Adrenal gland (tissue), 12 donors: ENCODE data around the gene MSRB1. TPM values are rescaled to one million over a fixed set of nuclear protein-coding genes. Genes with fewer than 3 reads are reported as not detected.

ENCODE experiments used
- DNase-seq, 7 donors: peaks; one replicate each; pipeline ENCODE4 v3.0.0-alpha.2; 2019 to 2020
- H3K27ac ChIP-seq, 5 donors: fragments of 200-600 bp; sonication (generic) in 4 of 5; 1 replicate in 3 of 5; 2 replicates in 2 of 5; pipeline versions ENCODE4 v1.5.1 to v1.8.0; 2016 to 2020; ENCODE audit warnings: mild to moderate bottlenecking in 1 of 5
- H3K27me3 ChIP-seq: fragments of 200-600 bp; 2 replicates; pipeline ENCODE4 v1.8.0; 2021
- H3K36me3 ChIP-seq, 2 donors: fragments of 200-600 bp; replicated peaks in 1 of 2; 1 replicate in 1 of 2; 2 replicates in 1 of 2; pipeline versions ENCODE4 v1.5.1 to v1.8.0; 2018 to 2022
- H3K4me1 ChIP-seq, 2 donors: fragments of 200-600 bp; replicated peaks in 1 of 2; 1 replicate in 1 of 2; 2 replicates in 1 of 2; pipeline versions ENCODE4 v1.5.1 to v1.8.0; 2018 to 2021
- H3K4me3 ChIP-seq, 4 donors: fragments of 200-600 bp; sonication (generic) in 3 of 4; one replicate each; pipeline ENCODE4 v1.5.1; 2016 to 2018
- H3K9me3 ChIP-seq, 3 donors: fragments of 200-600 bp; sonication (generic) in 1 of 3; replicated peaks in 1 of 3; 1 replicate in 2 of 3; 2 replicates in 1 of 3; pipeline versions ENCODE4 v1.5.1 to v1.8.0; 2016 to 2021
- POLR2A ChIP-seq, 2 donors: fragments of 450-650 bp; IDR thresholded peaks; one replicate each; pipeline ENCODE4 v1.6.1; 2017; ENCODE audit warnings: antibody characterized with exemption in 2 of 2, mild to moderate bottlenecking in 2 of 2, moderate library complexity in 1 of 2
- WGBS, 4 donors: extraction: QIAGEN DNeasy Blood & Tissue Kit in 2 of 4; methylation state at CpG; one replicate each; pipeline versions ENCODE4 v1.1.5 to v1.1.7; 2013 to 2017; 5-methylcytosine and 5-hydroxymethylcytosine counted together
- intact Hi-C, 2 donors: fragments of 100-400 bp; cut with DNase I; formaldehyde crosslinking; loops; one replicate each; pipeline versions ENCODE4 v1.14.1 to v1.15.0; 2022 to 2023
- polyA plus RNA-seq, 3 donors: library from polyadenylated mRNA; stranded (reverse); fragments of 200-250 nt in 2 of 3; fragments of 350-450 nt in 1 of 3; fragmentation: Illumina TruSeq in 1 of 3; extraction: RNeasy Lipid Tissue Mini Kit (QIAGEN cat#74804) in 1 of 3; gene quantifications; one replicate each; pipeline ENCODE4 v1.2.3, GENCODE V29; 2013 to 2014
- total RNA-seq, 9 donors: library from RNA; depleted of rRNA in 4 of 9; stranded (reverse); fragments of >200 nt in 4 of 9; fragments of 120-200 nt in 1 of 9; fragmentation: NEBNext Ultra II Directional in 1 of 9; extraction: Animal tissue kit (Norgen Biotek cat#: 25700) in 1 of 9; gene quantifications; one replicate each; pipeline versions ENCODE4 v1.1.0 to v1.2.4, GENCODE V29; 2013 to 2023
- TF ChIP-seq, protein P1 (sequence below), 6 experiments: fragments of 450-650 bp in 4 of 6; fragments of 200-600 bp in 2 of 6; sonication (generic) in 1 of 6; IDR thresholded peaks; 1 replicate in 5 of 6; 2 replicates in 1 of 6; pipeline versions ENCODE4 v1.5.1 to v1.8.0; 2016 to 2021; ENCODE audit warnings: antibody characterized with exemption in 6 of 6, mild to moderate bottlenecking in 2 of 6, moderate library complexity in 1 of 6
- donor health status: healthy with polysubstance abuse.
- donor health status: Bipolar disorder and iron deficiency.
- donor health status: DM: yes; HTN: yes; CAD: no.
- donor health status: DM: no; HTN: no; CAD: no.
- donor health status: DM: no; HTN: no; CAD: no.
- donor health status: DM: yes; HTN: yes; CAD: no.

Gene MSRB1
- total and polyA plus RNA-seq, 12 donors: 8.1 to 38.9 (median 16.1) TPM

GRCh38 chr16:1911467-1912214, 31.4 kb downstream of the MSRB1 start:
- no peak for TF ChIP-seq POLR2A (IDR thresholded peaks at IDR 0.05)
- TF ChIP-seq, protein P1, sequence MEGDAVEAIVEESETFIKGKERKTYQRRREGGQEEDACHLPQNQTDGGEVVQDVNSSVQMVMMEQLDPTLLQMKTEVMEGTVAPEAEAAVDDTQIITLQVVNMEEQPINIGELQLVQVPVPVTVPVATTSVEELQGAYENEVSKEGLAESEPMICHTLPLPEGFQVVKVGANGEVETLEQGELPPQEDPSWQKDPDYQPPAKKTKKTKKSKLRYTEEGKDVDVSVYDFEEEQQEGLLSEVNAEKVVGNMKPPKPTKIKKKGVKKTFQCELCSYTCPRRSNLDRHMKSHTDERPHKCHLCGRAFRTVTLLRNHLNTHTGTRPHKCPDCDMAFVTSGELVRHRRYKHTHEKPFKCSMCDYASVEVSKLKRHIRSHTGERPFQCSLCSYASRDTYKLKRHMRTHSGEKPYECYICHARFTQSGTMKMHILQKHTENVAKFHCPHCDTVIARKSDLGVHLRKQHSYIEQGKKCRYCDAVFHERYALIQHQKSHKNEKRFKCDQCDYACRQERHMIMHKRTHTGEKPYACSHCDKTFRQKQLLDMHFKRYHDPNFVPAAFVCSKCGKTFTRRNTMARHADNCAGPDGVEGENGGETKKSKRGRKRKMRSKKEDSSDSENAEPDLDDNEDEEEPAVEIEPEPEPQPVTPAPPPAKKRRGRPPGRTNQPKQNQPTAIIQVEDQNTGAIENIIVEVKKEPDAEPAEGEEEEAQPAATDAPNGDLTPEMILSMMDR (IDR thresholded peaks at IDR 0.05): no peak
- Histone ChIP-seq H3K4me3 (no peak overlapping the region), H3K9me3 (no peaks in the 10 kb centered on the region), H3K27ac (no peak overlapping the region), H3K36me3 (no peaks in the 10 kb centered on the region), H3K4me1 (no peaks in the 10 kb centered on the region), H3K27me3 (peaks cover 16% of the 10 kb centered on the region)
- DNase-seq: no peak
- 88 to 92% (median 91%) methylated on average over 32 to 59 of the region's 59 CpGs for WGBS, 4 donors
- intact Hi-C loops: no loop called here

DNA sequence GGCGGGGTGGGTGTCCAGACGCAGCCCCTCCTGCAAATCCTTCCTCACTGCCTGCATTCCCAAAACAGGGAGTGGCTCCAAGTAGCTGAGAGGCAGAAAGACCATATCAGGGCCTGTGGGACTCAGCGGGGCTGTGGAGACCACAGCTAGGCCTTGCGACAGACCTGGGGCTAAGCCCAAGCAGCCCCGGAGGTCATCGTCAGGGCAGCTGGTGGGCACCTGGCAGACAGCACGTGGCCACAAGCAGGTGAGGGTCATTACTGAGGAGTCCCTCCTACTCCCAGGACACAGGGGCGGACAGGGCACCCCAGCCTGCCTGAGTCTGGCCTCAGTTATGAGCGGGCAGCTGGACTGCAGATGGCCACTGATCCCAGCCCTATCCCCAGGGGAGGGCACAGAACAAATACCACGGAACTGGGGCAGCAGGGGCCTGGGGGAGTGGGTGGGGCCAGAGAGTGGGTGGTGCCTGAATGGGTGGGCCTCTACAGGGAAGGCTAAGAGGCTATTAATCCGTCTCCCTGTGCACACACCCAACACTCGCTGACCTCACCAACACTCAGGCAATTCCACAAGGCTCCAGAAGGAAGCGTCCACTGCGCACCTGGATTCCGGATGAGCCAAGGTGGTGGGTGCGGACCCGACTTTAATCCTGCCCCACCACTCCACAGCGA, 33.3 kb downstream of the MSRB1 start:
- WGBS, 4 donors: 69 to 80% (median 79%) methylated on average over 10 to 18 of the region's 18 CpGs
- intact Hi-C loops: no loop called here
- peaks cover 10% of the 10 kb centered on the region for H3K27me3 ChIP-seq
- no peaks in the 10 kb centered on the region for H3K4me1 ChIP-seq
- H3K9me3 ChIP-seq: no peaks in the 10 kb centered on the region
- no peaks in the 10 kb centered on the region for H3K36me3 ChIP-seq
- TF ChIP-seq, protein P1 (IDR thresholded peaks at IDR 0.05): no peak
- TF ChIP-seq POLR2A (IDR thresholded peaks at IDR 0.05): no peak
- no peak overlapping the region for H3K27ac ChIP-seq
- no peak for DNase-seq
- H3K4me3 ChIP-seq: no peak overlapping the region

- 50 to 74% (median 65%) methylated on average over 3 to 9 of the region's 9 CpGs for WGBS, 4 donors
- Histone ChIP-seq H3K27me3 (peaks cover 10% of the 10 kb centered on the region), H3K27ac (no peak overlapping the region), H3K36me3 (no peaks in the 10 kb centered on the region), H3K4me3 (no peak overlapping the region), H3K9me3 (no peaks in the 10 kb centered on the region), H3K4me1 (no peaks in the 10 kb centered on the region)
- TF ChIP-seq, protein P1 (IDR thresholded peaks at IDR 0.05): no peak
- no peak for TF ChIP-seq POLR2A (IDR thresholded peaks at IDR 0.05)
- intact Hi-C loops: no loop called here
- DNase-seq: no peak
Observed at GRCh38 chr16:1908983-1909382, 34.0 kb downstream of the MSRB1 start.

GRCh38 chr16:1908184-1908583, 34.8 kb downstream of the MSRB1 start:
- no peak for DNase-seq
- H3K4me3 ChIP-seq: no peak overlapping the region
- 69 to 80% (median 72%) methylated on average over 1 to 17 of the region's 17 CpGs for WGBS, 4 donors
- TF ChIP-seq, protein P1 (IDR thresholded peaks at IDR 0.05): no peak
- TF ChIP-seq POLR2A (IDR thresholded peaks at IDR 0.05): no peak
- peaks cover 10% of the 10 kb centered on the region for H3K27me3 ChIP-seq
- no peaks in the 10 kb centered on the region for H3K36me3 ChIP-seq
- no peaks in the 10 kb centered on the region for H3K9me3 ChIP-seq
- intact Hi-C loops: no loop called here
- H3K27ac ChIP-seq: no peak overlapping the region
- no peaks in the 10 kb centered on the region for H3K4me1 ChIP-seq
